HepG2 (cell line): ENCODE measurements around the gene CDR2L. TPM values are rescaled to one million over a fixed set of nuclear protein-coding genes. Genes with fewer than 3 reads are reported as not detected.

Source experiments
- NPAS2 ChIP-seq: sonication (generic); formaldehyde crosslinking; IDR thresholded peaks from 2 replicates; pipeline ENCODE4 v1.8.0; 2022; ENCODE audit warnings: mild to moderate bottlenecking, missing genetic modification reagents, borderline replicate concordance
- RBM22 ChIP-seq: fragments of 200-400 bp; formaldehyde crosslinking; optimal IDR thresholded peaks from 2 replicates; pipeline ENCODE3; 2017; ENCODE audit warnings: mild to moderate bottlenecking, low read length, moderate library complexity
- TEAD3 ChIP-seq: optimal IDR thresholded peaks from 2 replicates; pipeline ENCODE3; 2016; ENCODE audit warnings: borderline replicate concordance
- polyA plus RNA-seq, 8 experiments: library from polyadenylated mRNA; depleted of rRNA in 3 of 8; stranded (reverse) in 7 of 8; unstranded in 1 of 8; fragments of >200 nt; fragmentation: Illumina TruSeq in 4 of 8; extraction: Trizol in 4 of 8; gene quantifications; 2 replicates each; pipeline versions ENCODE4 v1.2.1 to v1.2.3, GENCODE V29; 2011 to 2016; ENCODE audit warnings: low read depth in 4 of 8, missing spikeins in 1 of 8, mixed read lengths in 1 of 8; ENCODE audit not compliant: insufficient read depth in 1 of 8
- total RNA-seq, 5 experiments: library from RNA; depleted of rRNA; stranded (reverse); fragments of >200 nt; fragmentation: Illumina TruSeq; extraction: Trizol; gene quantifications; 2 replicates each; pipeline ENCODE4 v1.2.3, GENCODE V29; 2016; ENCODE audit warnings: low read depth in 1 of 5
- TF ChIP-seq, protein P1 (sequence below), 2 experiments: fragments of 450-650 bp in 1 of 2; sonication (generic) in 1 of 2; formaldehyde crosslinking in 1 of 2; IDR thresholded peaks; 2 replicates each; pipeline versions ENCODE4 v1.6.1 to v1.8.0; 2016 to 2022; ENCODE audit warnings: antibody characterized with exemption in 1 of 2, mild to moderate bottlenecking in 1 of 2, missing genetic modification reagents in 1 of 2
- TF ChIP-seq, protein P2 (sequence below): sonication (generic); formaldehyde crosslinking; IDR thresholded peaks from 2 replicates; pipeline ENCODE4 v1.9.0; 2021; ENCODE audit warnings: missing genetic modification reagents, borderline replicate concordance
- TF ChIP-seq, protein P3 (sequence below): sonication (generic); formaldehyde crosslinking; IDR thresholded peaks from 2 replicates; pipeline ENCODE4 v1.4.0; 2020; ENCODE audit warnings: missing genetic modification reagents
- TF ChIP-seq, protein P4 (sequence below): sonication (generic); formaldehyde crosslinking; IDR thresholded peaks from 2 replicates; pipeline ENCODE4 v1.4.0; 2020; ENCODE audit warnings: missing genetic modification reagents, borderline replicate concordance

CDR2L gene
- total and polyA plus RNA-seq, 2 of the 13 experiments (the other 11 are each of a cell fraction or from before 2014, with no cell fraction given), result 1.9 to 2.1 TPM

DNA sequence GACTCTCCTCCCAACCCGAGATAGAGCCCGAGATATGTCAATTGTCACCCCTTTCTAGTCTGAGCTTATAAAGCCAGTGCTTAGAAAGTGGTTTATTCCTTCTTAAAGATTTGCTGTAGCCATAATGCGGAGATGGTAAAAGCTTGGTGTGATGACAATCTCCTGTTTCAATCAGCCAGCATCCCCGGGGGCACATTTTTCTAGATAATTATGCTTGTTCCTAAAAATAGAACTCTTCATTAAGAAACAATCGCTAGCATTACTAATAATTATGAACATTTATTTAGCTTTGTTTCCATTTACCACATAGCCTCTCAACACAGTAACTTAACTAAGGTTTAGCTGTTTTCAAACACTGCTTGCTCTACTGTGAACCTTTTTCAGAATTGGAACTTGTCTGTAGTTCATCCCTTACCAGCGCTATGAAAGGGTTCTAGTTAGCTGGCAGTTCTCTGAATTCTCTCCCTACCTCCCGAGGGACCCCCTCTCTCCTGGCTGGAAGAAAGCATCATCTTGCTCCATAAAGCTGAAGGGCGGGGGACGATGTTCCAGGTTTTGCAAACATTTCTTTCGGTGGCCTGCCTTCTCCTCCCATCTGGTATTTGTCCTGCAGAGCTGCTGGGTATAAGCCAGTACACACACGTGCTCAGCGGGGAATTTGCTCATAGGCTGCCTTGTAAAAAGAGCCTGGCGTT lies 24.1 kb downstream of the CDR2L start (continued):
- TF ChIP-seq, protein P1, sequence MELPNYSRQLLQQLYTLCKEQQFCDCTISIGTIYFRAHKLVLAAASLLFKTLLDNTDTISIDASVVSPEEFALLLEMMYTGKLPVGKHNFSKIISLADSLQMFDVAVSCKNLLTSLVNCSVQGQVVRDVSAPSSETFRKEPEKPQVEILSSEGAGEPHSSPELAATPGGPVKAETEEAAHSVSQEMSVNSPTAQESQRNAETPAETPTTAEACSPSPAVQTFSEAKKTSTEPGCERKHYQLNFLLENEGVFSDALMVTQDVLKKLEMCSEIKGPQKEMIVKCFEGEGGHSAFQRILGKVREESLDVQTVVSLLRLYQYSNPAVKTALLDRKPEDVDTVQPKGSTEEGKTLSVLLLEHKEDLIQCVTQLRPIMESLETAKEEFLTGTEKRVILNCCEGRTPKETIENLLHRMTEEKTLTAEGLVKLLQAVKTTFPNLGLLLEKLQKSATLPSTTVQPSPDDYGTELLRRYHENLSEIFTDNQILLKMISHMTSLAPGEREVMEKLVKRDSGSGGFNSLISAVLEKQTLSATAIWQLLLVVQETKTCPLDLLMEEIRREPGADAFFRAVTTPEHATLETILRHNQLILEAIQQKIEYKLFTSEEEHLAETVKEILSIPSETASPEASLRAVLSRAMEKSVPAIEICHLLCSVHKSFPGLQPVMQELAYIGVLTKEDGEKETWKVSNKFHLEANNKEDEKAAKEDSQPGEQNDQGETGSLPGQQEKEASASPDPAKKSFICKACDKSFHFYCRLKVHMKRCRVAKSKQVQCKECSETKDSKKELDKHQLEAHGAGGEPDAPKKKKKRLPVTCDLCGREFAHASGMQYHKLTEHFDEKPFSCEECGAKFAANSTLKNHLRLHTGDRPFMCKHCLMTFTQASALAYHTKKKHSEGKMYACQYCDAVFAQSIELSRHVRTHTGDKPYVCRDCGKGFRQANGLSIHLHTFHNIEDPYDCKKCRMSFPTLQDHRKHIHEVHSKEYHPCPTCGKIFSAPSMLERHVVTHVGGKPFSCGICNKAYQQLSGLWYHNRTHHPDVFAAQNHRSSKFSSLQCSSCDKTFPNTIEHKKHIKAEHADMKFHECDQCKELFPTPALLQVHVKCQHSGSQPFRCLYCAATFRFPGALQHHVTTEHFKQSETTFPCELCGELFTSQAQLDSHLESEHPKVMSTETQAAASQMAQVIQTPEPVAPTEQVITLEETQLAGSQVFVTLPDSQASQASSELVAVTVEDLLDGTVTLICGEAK (IDR thresholded peaks at IDR 0.05), result no peak
- TF ChIP-seq, protein P1 (CRISPR knock-in tag; IDR thresholded peaks at IDR 0.05), result no peak
- TF ChIP-seq NPAS2 (CRISPR knock-in tag) (0 out of 2 replicates have a peak, but pooled peaks have one; percentile 7), RBM22 (no peak), TEAD3 (CRISPR knock-in tag) (peak; percentile 28)
- TF ChIP-seq, protein P2, sequence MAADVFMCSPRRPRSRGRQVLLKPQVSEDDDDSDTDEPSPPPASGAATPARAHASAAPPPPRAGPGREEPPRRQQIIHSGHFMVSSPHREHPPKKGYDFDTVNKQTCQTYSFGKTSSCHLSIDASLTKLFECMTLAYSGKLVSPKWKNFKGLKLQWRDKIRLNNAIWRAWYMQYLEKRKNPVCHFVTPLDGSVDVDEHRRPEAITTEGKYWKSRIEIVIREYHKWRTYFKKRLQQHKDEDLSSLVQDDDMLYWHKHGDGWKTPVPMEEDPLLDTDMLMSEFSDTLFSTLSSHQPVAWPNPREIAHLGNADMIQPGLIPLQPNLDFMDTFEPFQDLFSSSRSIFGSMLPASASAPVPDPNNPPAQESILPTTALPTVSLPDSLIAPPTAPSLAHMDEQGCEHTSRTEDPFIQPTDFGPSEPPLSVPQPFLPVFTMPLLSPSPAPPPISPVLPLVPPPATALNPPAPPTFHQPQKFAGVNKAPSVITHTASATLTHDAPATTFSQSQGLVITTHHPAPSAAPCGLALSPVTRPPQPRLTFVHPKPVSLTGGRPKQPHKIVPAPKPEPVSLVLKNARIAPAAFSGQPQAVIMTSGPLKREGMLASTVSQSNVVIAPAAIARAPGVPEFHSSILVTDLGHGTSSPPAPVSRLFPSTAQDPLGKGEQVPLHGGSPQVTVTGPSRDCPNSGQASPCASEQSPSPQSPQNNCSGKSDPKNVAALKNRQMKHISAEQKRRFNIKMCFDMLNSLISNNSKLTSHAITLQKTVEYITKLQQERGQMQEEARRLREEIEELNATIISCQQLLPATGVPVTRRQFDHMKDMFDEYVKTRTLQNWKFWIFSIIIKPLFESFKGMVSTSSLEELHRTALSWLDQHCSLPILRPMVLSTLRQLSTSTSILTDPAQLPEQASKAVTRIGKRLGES (CRISPR knock-in tag), result no peak
- TF ChIP-seq, protein P3, sequence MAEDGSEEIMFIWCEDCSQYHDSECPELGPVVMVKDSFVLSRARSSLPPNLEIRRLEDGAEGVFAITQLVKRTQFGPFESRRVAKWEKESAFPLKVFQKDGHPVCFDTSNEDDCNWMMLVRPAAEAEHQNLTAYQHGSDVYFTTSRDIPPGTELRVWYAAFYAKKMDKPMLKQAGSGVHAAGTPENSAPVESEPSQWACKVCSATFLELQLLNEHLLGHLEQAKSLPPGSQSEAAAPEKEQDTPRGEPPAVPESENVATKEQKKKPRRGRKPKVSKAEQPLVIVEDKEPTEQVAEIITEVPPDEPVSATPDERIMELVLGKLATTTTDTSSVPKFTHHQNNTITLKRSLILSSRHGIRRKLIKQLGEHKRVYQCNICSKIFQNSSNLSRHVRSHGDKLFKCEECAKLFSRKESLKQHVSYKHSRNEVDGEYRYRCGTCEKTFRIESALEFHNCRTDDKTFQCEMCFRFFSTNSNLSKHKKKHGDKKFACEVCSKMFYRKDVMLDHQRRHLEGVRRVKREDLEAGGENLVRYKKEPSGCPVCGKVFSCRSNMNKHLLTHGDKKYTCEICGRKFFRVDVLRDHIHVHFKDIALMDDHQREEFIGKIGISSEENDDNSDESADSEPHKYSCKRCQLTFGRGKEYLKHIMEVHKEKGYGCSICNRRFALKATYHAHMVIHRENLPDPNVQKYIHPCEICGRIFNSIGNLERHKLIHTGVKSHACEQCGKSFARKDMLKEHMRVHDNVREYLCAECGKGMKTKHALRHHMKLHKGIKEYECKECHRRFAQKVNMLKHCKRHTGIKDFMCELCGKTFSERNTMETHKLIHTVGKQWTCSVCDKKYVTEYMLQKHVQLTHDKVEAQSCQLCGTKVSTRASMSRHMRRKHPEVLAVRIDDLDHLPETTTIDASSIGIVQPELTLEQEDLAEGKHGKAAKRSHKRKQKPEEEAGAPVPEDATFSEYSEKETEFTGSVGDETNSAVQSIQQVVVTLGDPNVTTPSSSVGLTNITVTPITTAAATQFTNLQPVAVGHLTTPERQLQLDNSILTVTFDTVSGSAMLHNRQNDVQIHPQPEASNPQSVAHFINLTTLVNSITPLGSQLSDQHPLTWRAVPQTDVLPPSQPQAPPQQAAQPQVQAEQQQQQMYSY (CRISPR knock-in tag), result 0 out of 2 replicates have a peak, but pooled peaks have one; percentile 14
- TF ChIP-seq, protein P4, sequence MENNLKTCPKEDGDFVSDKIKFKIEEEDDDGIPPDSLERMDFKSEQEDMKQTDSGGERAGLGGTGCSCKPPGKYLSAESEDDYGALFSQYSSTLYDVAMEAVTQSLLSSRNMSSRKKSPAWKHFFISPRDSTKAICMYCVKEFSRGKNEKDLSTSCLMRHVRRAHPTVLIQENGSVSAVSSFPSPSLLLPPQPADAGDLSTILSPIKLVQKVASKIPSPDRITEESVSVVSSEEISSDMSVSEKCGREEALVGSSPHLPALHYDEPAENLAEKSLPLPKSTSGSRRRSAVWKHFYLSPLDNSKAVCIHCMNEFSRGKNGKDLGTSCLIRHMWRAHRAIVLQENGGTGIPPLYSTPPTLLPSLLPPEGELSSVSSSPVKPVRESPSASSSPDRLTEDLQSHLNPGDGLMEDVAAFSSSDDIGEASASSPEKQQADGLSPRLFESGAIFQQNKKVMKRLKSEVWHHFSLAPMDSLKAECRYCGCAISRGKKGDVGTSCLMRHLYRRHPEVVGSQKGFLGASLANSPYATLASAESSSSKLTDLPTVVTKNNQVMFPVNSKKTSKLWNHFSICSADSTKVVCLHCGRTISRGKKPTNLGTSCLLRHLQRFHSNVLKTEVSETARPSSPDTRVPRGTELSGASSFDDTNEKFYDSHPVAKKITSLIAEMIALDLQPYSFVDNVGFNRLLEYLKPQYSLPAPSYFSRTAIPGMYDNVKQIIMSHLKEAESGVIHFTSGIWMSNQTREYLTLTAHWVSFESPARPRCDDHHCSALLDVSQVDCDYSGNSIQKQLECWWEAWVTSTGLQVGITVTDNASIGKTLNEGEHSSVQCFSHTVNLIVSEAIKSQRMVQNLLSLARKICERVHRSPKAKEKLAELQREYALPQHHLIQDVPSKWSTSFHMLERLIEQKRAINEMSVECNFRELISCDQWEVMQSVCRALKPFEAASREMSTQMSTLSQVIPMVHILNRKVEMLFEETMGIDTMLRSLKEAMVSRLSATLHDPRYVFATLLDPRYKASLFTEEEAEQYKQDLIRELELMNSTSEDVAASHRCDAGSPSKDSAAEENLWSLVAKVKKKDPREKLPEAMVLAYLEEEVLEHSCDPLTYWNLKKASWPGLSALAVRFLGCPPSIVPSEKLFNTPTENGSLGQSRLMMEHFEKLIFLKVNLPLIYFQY (CRISPR knock-in tag), result no peak
